Activated T-cell treated with anti-CD3 and anti-CD28 coated beads, Interleukin-2, amount 50 U/mL, for 1 hour (primary cell): ENCODE results near the gene OR2G3.
A peak's percentile ranks its signal among the peaks of the same experiment; 100 is the strongest.

Experiments
- DNase-seq: peaks from one replicate; pipeline ENCODE4 v3.0.0-alpha.2; 2020

The OR2G3 gene

DNA sequence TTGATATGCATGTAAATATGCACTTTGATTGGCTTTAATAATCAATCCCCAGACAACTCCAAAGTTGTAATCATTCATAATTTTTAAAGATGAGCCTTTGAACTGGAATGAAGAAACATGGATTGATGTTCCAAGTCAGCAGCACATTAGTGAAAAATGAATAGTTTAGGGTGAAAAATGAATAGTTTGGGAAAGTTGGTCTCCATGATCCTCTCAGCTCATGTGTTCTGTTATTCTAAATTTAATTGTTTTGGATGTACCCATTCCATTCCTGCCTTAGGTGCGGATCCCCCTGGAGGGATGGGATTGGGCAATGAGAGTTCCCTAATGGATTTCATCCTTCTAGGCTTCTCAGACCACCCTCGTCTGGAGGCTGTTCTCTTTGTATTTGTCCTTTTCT, at the start of gene OR2G3:
Gene OR2G3 (plus strand): TSS at position 301 of the 400 bp plus-strand sequence. CDS start 0 bp downstream, at position 301.
- no peak for DNase-seq

GRCh38 chr1:247557926-247558674, 47.3 kb upstream of the OR2G3 start:
- DNase-seq, result no peak

DNA sequence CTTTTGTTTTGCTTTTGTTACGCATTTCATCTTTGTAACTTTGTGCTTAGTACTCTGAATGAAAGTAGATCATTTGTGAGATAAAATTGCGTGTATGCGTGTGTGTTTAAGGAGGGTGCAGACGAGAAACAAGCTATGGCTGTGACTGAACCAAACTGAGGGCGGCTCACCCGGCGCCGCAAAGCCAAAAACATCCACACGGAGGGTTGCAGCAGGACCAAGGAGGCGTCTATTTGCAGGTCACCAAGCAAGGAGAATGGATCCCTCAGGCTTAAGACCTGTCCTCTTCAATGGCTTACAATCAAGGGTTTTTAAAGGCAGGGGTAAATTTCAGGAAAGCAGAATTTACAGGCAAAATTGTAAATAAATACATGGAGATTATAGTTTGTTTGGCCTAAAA, 43.7 kb upstream of the OR2G3 start:
- DNase-seq, result no peak

GRCh38 chr1:247562198-247562597, 43.2 kb upstream of the OR2G3 start:
- DNase-seq, result no peak

DNA sequence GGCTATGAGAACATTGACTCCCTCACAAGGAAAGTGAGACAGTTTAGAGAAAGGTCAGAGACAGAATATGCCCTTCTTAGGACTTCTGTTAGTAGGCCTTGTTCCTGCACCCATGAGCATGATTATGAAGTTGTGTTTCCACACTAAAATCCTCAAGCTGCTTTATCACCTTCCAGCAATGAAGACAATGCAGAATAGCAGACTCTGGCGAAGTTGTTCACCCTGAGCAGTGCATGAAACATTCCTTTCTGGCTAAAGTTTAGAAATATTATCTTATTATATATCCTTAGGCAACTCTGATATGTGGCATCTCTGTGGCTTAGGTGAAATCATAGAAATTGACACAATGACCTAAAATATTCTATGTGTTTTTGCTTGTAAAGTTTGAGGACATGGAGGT, 31.1 kb upstream of the OR2G3 start:
- DNase-seq, result no peak

- no peak for DNase-seq
Measured at GRCh38 chr1:247574664-247575063, 30.7 kb upstream of the OR2G3 start.

DNA sequence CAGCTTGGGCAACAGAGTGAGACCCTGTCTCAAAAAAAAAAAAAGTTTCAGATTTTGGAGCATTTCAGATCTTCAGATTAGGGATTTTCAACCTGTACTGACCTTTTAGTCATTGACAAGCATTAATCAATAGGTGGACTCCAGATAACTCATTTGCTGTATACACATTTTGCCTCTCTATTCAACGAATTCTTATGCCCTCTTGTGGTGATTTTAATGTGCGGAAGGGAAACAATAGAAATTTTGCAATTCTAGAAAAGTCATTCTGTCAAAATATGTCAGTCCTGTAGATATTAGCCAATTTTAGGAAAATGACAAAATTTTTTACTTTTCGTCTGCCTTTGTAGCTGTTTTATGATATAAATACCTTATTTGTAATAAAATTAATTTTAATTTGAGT, 28.9 kb upstream of the OR2G3 start:
- no peak for DNase-seq

GRCh38 chr1:247578946-247579460, 26.4 kb upstream of the OR2G3 start:
- DNase-seq, result no peak

DNA sequence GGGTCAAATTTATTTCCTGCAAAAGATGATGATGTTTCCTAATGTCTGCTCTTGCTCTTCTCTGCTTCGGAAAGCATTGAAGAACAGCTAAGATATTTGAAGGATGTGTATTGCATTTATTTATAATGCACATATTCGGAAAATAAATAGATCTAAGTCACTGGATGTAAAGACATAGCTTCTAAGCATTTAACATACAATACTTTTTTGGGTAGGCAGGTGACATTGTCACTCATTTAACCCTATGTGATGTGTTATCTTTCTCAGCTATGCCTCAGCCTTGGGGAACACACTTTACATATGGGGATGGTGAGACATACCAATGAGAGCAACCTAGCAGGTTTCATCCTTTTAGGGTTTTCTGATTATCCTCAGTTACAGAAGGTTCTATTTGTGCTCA, 17.3 kb upstream of the OR2G3 start, which contains the start of gene OR2G2:
Gene OR2G2 (plus strand): TSS at position 301 of the 400 bp plus-strand sequence. CDS start 0 bp downstream, at position 301.
- DNase-seq, result no peak

- no peak for DNase-seq
Measured at GRCh38 chr1:247613405-247613804, 8.0 kb downstream of the OR2G3 start.

- DNase-seq, result no peak
Measured at GRCh38 chr1:247614625-247615024, 9.2 kb downstream of the OR2G3 start.

DNA sequence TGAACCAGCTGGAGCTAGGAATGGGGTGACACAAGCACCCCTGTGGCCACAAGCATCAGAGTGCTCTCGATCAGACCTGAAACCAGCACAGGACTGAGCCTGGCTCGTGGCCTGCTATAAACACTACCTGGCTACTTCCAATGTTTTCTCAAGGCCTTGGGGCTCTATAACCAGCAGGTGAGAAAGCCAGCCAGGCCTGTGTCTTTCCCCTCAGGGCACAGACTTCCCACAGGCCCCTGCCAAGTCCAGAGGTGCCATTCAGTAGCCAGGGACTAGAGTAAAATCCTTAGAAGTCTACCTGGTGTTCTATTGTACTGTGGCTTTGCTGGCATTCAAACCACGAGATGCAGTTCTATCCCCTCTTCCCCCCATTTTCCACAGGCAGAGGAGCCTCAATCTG, 22.6 kb downstream of the OR2G3 start:
- no peak for DNase-seq

GRCh38 chr1:247638011-247638410, 32.6 kb downstream of the OR2G3 start:
- DNase-seq, result no peak

DNA sequence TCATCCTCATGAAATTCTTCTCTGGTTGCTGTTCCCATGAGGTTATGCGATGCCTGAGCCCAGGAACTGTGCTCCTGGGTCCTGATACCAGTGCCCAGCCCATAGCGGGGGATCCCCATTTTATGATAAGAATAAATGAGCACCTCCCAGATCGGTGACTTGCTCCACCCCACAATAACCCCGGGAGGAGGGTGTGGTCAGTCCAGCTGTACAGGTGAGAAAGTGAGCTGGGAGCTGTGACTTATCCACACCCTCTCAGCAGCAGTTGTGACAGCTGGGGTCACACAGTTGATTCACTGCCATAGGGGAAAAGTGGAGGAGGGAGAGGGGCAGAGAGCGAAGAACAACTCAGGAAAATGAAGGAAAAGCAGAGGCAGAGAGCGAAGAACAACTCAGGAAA, 33.4 kb downstream of the OR2G3 start:
- DNase-seq, result no peak

DNA sequence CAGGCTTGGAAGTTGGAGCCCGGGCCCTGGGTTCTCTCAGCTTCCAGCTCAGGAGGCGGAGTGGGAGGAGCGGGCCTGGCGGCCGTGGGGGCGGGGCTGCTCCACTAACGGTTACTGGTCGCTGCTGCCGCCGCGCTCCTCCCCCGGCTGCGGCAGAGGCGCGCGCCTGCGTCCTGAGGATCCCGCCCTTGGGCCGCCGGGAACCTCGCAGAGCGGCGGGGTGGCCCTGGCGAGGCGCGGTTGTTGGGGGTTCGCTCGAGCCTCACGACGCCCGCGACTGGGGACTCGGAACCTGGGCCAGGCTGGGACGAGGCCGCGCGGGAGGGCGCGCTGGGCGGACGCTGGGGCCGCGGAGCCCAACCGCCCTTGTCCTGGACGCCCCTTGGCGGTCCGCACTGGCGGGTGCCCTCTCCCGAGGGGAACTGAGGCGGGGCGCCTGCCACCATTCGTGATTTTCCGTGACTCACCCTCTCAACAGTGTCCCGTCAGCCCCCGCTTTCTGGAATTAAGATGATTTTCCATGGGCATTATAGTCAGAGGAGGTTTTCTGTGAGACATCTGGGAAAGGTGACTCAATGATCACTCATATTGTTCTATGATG, 34.1 kb downstream of the OR2G3 start:
- peak; percentile 23 for DNase-seq

DNA sequence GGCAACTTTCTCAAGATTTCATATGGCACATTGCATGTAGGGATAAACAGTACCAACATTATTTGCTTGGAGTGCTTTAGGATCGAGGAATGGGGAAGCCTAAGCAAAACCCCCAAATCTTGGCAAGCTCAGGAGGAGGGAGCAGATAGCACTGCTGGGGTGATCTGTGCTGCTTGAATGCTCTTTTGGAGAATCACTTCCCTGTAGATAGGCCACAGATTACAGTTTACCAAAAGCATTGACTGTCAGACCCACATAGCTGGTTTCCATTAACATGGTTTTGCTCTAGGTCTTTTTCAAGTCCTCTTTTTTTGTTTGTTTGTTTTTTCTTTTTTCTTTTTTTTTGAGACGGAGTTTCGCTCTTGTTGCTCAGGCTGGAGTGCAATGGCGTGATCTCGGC, 37.4 kb downstream of the OR2G3 start:
- no peak for DNase-seq

GRCh38 chr1:247646867-247647266, 41.5 kb downstream of the OR2G3 start:
- no peak for DNase-seq

GRCh38 chr1:247647864-247648263, 42.5 kb downstream of the OR2G3 start:
- no peak for DNase-seq

DNA sequence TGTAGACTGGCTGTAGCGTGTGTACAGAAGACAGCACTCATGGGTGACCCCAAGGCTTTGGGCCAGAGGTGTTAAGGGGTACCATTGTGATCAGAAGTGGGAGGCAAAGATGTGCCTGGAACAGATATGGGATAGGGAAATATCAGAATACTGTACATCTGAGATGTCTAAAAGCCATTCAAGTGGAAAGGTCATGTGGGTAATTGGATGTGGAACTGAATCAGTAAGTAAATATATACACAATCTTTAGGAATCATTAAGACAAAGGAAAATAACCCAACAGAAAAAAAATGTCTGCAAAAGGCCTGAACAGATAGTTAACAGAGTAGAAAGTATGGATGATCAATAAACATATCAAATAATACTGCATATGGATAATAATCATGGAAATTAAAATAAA, 47.7 kb downstream of the OR2G3 start:
- DNase-seq, result no peak
